HG02642 (cell line): Measurements from ENCODE around the gene ZFP57.

Experiments
- ATAC-seq: cut with Tn5 transposase; IDR thresholded peaks from one replicate; pipeline ENCODE4 v1.9.1; 2021; ENCODE audit warnings: mild to moderate bottlenecking; ENCODE audit not compliant: unreplicated experiment, poor library complexity

ZFP57 gene

GRCh38 chr6:29627755-29628418, 53.1 kb downstream of the ZFP57 start:
- ATAC-seq, result no peak

DNA sequence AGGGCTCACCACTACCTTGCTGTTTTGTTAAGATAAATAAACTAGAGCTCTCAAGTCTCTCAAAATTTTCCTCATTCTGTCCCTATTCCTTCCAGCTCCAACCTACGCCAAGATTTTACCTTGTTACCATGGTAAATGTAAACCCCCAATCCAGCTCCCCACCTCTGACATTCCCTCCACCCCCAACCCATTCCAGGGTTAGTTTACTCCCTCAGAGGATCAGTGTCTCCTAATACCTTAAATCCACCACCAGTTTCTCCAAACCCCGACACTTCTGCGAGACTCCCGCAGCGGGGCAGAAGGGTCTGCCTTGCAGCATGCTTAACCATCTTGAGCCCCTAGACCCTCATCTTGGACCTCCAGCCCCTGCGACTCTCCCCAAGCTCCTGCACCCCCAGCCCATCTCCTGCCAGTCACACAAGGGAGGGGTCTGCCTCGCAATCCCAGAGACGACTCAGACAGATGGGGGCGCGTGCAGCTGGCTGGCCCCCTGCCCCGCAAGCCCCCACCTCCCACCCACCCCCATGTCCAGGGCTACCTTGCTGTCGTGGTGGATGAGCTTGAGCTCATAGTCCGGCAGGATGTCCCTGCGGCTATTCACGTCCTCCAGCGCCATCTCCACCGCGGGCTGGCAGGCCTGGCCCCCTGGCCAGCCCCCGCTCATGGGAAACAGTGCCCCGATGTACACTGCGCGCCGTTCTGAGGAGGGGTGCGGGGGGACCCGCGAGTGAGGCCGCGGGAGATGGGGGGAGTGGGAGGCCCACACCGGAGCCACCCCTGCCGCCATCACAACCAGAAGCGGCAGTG, 53.8 kb downstream of the ZFP57 start:
- ATAC-seq, result no peak

- no peak for ATAC-seq
Measured at GRCh38 chr6:29625337-29625930, 55.5 kb downstream of the ZFP57 start.

DNA sequence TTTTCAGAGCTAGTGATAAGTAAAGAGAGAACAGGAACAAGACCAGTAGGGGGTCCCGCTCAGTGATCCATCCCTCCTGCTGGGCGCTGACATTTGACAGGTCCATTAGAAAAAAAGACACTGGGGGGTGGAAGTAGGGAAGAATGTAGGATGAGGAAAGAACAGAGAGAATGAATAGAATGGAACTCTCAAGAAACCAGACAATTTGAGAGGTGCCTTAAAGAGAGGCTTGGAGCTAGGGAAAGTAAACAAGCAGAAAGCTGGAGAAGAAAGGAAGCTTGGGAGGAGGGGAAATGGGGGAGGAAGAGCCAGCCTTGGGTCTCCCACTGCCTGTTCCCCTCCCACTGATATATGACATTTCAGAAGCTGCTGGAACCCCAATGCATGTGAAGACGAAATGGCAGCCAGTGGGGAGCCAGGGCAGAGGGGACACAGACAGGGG, 56.4 kb downstream of the ZFP57 start:
- ATAC-seq, result no peak
